Stimulated activated CD4-positive, alpha-beta T cell treated with anti-CD3 and anti-CD28 coated beads, TNF-alpha, amount 100 ng/mL, for 1 hour (primary cell): Measurements from ENCODE around the gene FANCD2.
"Not testable (repeated sequence)": the region's sequence is repeated elsewhere in the genome, so short reads cannot be mapped to it uniquely, and the experiment has no call there.

Experiments used
- DNase-seq, 3 donors: peaks; one replicate each; pipeline ENCODE4 v3.0.0-alpha.2; 2020; ENCODE audit warnings: low read depth in 3 of 3, low spot score in 1 of 3

The FANCD2 gene

DNA sequence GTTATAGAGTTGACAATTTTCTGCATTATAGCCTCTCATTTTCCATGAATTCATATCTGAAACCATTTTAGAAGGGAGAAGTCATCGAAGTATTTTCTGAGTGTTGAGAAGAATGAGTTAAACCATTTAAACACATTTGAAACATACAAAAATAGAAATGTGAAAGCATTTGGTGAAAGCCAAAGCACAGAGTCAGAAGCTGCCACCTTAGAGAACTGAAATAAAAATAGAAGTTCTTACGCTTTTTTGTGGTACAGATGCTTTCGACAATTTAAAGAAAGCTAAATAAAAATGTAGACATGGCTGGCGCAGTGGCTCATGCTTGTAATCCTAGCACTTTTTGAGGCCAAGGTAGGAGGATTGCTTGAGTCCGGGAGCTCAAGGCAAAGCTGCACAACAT is 72.8 kb downstream of the FANCD2 start:
- DNase-seq: no peak

DNA sequence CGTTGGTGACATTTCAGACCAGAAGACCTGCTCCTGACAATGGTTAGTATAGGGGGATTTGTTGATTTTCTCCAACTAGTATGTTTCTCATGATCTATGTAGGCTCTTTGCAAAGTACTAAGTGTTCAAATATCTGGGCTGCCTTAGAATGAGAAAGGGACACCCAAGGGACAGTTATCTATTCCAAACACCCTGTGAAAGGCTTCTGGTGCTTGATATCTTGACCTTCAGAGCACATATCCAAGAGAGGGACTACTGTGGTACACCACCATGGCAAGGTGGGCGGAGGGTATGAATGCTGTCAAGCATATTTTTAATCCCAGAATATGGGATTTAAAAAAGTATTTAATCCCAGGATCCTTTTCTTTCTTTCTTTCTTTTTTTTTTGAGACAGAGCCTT is 80.7 kb downstream of the FANCD2 start:
- no peak for DNase-seq

DNA sequence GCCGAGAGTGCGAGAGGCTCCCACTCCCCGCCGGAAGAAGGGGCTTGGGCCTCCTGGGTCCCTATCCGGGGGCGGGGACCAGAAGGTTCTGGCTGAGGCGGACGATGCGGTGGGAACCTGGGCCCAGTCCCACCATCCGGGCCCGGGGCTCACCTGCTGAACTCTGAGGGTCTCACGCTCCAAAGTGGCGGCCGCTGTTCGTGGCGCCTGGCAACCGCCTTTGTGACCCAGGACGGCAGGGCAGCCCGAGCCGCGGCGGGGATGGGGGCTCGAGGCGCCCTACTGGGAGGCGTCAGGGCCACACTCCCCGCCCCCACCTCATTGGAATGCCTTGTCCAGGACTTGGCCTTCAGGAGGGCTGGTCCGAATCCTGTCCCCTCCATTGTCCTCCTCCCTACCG is 81.9 kb downstream of the FANCD2 start, which contains the start of gene FANCD2OS:
FANCD2OS (minus strand) TSS at position 165 of the 400 bp plus-strand sequence. CDS start 3,481 bp downstream, outside the sequence.
- DNase-seq: no peak

DNA sequence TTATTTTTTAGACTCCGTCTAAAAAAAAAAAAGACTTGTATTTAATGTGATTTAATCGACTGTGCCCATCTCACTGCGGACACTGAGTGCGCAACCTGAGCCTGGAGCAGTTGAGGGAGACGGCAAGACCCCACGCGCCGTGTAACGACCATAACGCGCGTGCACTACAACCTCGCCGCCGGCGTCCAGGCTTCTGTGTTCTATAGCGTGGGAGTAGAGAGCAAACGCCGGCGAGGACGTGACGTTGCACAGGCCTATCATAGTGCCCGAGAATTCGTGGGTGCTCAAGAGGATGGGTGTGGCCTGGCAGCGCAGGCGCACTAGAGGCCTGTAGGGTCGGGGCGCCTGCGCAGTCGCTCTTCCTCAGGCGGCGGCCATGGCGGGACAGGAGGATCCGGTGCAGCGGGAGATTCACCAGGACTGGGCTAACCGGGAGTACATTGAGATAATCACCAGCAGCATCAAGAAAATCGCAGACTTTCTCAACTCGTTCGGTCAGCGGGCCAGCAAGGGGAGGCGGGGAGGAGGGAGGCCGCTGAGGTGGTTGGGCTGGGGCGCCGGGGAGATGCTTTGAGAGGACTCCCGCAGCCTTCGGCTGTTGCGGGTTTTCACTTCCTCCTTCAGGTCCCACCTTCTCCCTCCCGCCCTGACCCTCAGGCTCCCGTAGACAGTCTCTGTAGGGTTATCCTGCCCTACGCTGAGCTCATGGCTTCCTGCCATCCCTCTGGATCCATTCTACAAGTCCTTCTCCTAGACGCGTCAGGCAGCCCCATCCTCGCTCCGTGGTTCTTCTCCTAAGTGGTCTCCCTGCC is 89.3 kb downstream of the FANCD2 start, which contains the start of gene BRK1:
BRK1 (plus strand) TSS at position 350 of the 812 bp plus-strand sequence; CDS start at position 377, 27 bp downstream.
- peak; percentile 80 to 87 (median 83) for DNase-seq

DNA sequence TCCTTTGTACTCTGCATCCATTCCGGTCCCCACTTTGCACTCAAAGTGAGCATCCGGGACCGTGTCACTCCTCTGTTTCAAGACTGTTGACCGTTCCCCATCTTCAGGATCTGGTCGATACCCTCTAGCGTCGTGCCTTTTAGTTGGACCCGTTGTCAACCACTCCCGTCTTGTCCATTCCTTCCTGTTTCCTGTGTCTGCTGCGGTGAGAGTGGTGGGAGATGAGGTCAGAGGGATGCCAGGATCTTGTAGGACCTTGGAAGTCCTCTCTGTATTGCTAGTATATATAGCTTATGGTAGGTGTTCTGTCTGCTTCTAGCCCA is 89.9 kb downstream of the FANCD2 start:
- DNase-seq: no peak

DNA sequence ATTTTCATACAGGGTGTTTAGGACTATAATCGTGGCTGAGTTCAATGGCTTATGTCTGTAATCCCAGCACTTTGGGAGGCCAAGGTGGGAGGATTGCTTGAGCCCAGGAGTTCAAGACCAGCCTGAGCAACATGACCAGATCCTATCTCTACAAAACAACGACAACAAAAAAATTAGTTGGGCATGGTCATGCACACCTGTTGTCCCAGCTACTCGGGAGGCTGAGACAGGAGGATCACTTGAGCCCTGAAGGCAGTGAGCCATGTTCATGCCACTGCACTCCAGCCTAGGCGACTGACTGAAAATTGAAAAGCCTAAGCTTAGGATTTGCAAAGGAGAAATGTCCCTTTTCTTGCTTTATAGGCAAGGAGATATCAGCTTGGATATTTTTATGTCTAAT is 90.7 kb downstream of the FANCD2 start:
- DNase-seq: no peak

DNA sequence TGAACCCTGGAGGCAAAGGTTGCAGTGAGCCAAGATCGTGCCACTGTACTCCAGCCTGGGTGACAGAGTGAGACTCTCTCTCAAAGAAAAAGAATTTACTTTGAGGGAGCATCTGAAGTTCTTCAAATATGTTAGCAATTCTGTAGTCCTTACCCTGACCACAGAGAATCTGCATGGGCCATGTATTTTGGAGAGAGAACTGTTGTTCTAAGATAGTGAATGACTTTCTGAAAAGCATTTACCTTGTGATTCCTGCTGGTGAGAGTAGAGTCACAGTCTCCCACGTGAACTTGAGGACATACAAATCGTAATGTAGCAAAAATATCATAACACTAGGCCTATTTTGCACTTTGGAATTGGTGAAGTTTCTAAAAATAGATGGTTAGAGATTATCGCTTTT is 93.1 kb downstream of the FANCD2 start:
- DNase-seq: no peak

DNA sequence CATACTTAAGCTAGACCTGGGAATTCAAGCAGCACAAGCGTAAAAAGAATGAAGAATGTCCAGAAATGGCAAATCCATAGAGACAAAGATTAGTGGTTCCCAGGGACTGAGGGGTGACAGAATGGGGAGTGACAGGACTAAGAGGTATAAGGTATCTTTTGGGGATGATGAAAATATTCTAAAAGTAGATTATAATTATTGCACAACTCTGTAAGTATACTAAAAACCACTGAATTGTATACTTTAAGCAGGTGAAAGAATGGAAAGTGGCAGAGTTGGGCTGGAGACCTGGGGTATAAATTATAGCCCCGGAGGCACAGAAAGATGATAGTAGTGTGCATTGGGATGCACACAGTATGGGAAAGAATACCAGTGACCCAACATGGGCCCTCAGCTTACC is 94.8 kb downstream of the FANCD2 start:
- DNase-seq: no peak

DNA sequence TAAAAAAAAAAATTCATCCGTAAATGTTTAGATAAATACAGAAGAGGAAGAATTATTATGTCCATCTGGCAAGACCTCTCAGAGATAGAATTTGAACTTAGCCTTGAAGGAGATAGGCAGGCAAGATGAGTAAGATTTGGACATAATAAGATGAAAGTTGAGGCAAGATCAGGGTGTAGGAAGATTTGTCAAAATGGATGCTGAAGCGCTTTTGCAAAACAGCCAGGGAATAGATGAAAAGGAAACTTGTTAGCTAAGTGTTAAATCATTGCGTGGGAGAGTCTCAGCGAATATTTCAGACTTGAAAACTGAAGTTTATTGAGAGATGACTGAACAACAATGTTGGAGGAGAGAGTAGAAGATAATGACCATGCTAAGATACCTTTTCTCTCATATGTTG is 96.5 kb downstream of the FANCD2 start:
- no peak for DNase-seq

DNA sequence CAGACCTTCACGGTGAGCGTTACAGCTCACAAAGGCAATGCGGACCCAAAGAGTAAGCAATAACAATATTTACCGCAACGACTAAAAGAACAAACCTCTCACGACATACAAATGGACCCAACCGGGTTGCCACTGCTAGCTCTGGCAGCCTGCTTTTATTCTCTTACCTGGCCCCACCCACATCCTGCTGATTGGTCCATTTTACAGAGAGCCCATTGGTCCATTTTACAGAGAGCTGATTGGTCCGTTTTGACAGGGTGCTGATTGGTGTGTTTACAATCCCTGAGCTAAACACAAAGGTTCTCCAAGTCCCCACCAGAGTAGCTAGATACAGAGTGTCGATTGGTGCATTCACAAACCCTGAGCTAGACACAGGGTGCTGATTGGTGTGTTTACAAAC is 109.6 kb downstream of the FANCD2 start:
- not testable (repeated sequence) for DNase-seq

DNA sequence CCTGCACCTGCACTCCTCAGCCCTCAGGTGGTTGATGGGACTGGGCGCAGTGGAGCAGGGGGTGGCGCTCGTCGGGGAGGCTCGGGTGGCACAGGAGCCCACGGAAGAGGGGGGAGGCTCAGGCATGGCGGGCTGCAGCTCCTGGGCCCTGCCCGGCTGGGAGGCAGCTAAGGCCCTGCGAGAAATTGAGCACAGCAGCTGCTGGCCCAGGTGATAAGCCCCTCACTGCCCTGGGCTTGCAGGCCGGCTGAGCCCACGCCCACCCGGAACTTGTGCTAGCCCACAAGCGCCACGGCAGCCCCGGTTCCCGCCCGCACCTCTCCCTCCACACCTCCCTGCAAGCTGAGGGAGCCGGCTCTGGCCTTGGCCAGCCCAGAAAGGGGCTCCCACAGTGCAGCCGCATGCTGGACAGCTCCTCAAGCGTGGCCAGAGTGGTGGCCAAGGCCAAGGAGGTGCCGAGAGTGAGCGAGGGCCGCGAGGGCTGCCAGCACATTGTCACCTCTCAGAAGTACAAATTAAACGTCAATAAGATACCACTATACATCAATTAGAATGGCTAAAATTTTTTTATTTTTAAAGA is 110.3 kb downstream of the FANCD2 start:
- DNase-seq: no peak

DNA sequence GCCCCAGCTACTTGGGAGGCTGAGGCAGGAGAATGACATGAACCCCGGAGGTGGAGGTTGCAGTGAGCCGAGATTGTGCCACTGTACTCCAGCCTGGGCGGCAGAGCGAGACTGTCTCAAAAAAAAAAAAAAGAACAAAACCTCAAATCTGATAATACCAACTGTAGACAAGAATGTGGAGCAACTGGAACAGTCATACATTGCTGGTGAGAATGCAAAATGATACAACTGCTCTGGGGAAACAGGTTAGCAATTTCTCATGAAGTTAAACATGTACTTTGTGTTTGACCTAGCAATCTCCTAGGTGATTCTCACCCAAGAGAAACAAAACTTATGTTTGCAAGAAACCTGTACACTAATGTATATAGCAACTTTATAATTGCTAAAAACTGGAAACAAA is 110.9 kb downstream of the FANCD2 start:
- no peak for DNase-seq

DNA sequence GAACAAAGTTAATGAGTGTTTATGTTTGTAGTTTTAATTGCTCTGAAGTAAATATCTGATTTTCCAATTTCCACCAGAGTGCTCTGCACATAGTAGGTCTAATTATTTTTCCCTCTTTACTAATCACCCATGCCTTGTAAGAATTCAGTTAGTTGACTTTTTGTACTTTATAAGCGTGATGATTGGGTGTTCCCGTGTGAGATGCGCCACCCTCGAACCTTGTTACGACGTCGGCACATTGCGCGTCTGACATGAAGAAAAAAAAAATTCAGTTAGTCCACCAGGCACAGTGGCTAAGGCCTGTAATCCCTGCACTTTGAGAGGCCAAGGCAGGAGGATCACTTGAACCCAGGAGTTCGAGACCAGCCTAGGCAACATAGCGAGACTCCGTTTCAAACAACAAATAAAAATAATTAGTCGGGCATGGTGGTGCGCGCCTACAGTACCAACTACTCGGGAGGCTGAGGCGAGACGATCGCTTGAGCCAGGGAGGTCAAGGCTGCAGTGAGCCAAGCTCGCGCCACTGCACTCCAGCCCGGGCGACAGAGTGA is 114.8 kb downstream of the FANCD2 start:
- DNase-seq: no peak

DNA sequence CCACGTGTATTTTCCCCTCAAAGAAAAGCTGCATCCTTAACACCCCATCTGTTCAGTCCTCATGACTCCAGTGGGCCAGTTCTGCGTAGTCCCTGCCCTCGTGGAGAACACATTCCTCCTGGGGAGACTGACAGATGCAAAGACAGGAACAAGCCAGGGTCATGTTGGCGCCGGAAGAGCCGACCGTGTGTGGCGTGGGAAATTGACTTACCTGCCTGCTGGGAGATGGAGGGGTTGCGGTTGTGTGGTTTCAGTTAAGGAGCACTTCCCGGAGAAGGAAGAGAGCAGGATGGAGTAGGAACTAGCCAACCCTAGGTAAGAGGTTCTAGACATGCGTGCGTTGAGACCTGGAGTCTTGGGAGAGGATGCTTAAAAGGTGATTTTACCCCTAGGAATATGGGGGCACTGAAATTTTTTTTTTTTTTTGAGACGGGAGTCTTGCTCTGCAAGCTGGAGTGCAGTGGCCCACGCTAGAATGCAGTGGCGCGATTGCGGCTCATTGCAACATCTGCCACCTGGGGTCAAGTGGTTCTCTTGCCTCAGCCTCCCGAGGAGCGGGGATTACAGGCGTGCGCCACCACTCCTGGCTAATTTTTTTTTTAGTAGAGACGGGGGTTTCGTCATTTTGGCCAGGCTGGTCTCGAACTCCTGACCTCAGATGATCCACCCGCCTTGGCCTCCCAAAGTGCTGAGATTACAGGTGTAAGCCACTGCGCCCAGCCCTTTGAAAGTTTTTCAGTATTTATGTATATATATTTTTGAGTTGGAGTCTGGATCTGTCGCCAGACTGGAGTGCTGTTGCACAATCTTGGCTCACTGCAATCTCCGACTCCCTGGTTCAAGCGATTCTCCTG is 116.7 kb downstream of the FANCD2 start:
- DNase-seq: no peak

DNA sequence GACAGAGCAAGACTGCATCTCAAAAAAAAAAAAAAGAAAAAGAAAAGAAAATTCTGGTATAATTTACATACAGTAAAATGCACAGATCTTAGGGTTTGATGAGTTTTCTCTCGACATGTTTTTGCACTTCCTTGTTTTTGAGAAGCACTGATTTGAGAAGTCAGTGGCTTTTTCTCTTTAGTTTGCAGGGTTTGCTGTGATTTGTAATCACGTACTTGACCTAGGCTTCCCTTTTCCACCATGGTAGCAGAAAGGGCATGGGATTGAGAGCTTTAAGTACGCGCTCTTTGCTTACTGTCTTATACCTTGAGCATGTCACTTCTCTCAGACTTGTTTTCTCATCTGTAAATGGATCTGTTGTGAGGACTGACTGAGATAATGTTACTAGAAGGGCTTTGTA is 119.4 kb downstream of the FANCD2 start:
- DNase-seq: no peak

DNA sequence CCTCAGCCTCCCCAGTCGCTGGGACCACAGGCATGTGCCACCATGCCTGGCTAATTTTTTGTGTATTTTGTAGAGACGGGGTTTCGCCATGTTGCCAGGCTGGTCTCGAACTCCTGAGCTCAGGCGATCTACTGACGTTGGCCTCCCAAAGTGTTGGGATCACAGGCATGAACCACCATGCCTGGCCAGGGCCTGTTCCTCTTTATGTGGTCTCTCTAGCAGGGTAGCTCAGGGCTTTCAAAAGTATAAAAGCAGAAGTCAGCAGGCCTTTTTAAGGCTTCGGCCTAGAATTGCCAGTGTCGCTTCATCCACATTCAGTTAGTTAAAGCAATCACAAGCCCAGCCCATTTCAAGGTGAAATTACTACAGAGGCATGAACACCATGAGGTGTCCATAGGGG is 123.0 kb downstream of the FANCD2 start:
- no peak for DNase-seq

DNA sequence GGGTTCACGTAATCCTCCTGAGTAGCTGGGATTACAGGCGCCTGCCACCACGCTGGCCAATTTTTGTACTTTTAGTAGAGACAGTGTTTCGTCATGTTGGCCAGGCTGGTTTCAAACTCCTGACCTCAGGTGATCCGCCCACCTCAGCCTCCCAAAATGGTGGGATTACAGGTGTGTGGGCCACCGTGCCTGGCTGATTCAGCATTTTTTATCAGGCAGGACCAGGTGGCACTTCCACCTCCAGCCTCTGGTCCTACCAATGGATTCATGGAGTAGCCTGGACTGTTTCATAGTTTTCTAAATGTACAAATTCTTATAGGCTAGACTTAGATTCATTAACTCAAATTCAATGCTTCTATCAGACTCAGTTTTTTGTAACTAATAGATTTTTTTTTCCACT is 124.8 kb downstream of the FANCD2 start:
- DNase-seq: no peak
